ENCODE measurements around the gene ARID3A.

ARID3A gene

GRCh38 chr19:961866-962620 lies 36.2 kb downstream of the ARID3A start:
- Histone ChIP-seq H3K9ac (ENCODE audit: low read depth, low read length) (no peak overlapping the region), H3K36me3 (ENCODE audit: control insufficient read depth, insufficient read depth, low read length) (peaks cover 37% of the 10 kb centered on the region), H3K27ac (ENCODE audit: low read depth, low read length) (no peak overlapping the region), H3K4me3 (ENCODE audit: low read depth, low read length) (no peak overlapping the region), H3K4me1 (ENCODE audit: control insufficient read depth, insufficient read depth, low read length) (no peaks in the 10 kb centered on the region), H3K27me3 (ENCODE audit: control insufficient read depth, insufficient read depth, low read length) (no peaks in the 10 kb centered on the region), H3K9me3 (ENCODE audit: control insufficient read depth, insufficient read depth, low read length) (peaks cover 2% of the 10 kb centered on the region; the same call in 1 of the 2 replicates)

- Histone ChIP-seq H3K4me1 (ENCODE audit: control insufficient read depth, insufficient read depth, low read length) (no peaks in the 10 kb centered on the region), H3K4me3 (ENCODE audit: low read depth, low read length) (no peak overlapping the region)
Observed at GRCh38 chr19:962683-963400, 37.0 kb downstream of the ARID3A start.

GRCh38 chr19:963486-963951 lies 37.7 kb downstream of the ARID3A start:
- Histone ChIP-seq H3K4me3 (ENCODE audit: low read depth, low read length) (no peak overlapping the region), H3K27me3 (ENCODE audit: control insufficient read depth, insufficient read depth, low read length) (no peaks in the 10 kb centered on the region), H3K27ac (ENCODE audit: low read depth, low read length) (no peak overlapping the region), H3K9ac (ENCODE audit: low read depth, low read length) (no peak overlapping the region), H3K36me3 (ENCODE audit: control insufficient read depth, insufficient read depth, low read length) (peaks cover 46% of the 10 kb centered on the region), H3K9me3 (ENCODE audit: control insufficient read depth, insufficient read depth, low read length) (peaks cover 2% of the 10 kb centered on the region; the same call in 1 of the 2 replicates), H3K4me1 (ENCODE audit: control insufficient read depth, insufficient read depth, low read length) (no peaks in the 10 kb centered on the region)

More at GRCh38 chr19:962683-963400, 37.0 kb downstream of the ARID3A start:
- Histone ChIP-seq H3K9ac (ENCODE audit: low read depth, low read length) (no peak overlapping the region), H3K36me3 (ENCODE audit: control insufficient read depth, insufficient read depth, low read length) (peaks cover 41% of the 10 kb centered on the region), H3K27me3 (ENCODE audit: control insufficient read depth, insufficient read depth, low read length) (no peaks in the 10 kb centered on the region), H3K9me3 (ENCODE audit: control insufficient read depth, insufficient read depth, low read length) (peaks cover 2% of the 10 kb centered on the region; the same call in 1 of the 2 replicates), H3K27ac (ENCODE audit: low read depth, low read length) (no peak overlapping the region)

GRCh38 chr19:964116-964520 lies 38.3 kb downstream of the ARID3A start:
- no peak overlapping the region for H3K9ac ChIP-seq (ENCODE audit: low read depth, low read length)
- H3K4me3 ChIP-seq (ENCODE audit: low read depth, low read length), result no peak overlapping the region
- H3K27me3 ChIP-seq (ENCODE audit: control insufficient read depth, insufficient read depth, low read length), result no peaks in the 10 kb centered on the region
- peaks cover 52% of the 10 kb centered on the region for H3K36me3 ChIP-seq (ENCODE audit: control insufficient read depth, insufficient read depth, low read length)
- no peak overlapping the region for H3K27ac ChIP-seq (ENCODE audit: low read depth, low read length)
- no peaks in the 10 kb centered on the region for H3K4me1 ChIP-seq (ENCODE audit: control insufficient read depth, insufficient read depth, low read length)
- H3K9me3 ChIP-seq (ENCODE audit: control insufficient read depth, insufficient read depth, low read length), result peaks cover 2% of the 10 kb centered on the region; the same call in 1 of the 2 replicates

GRCh38 chr19:964761-965694 lies 39.2 kb downstream of the ARID3A start:
- Histone ChIP-seq H3K9ac (ENCODE audit: low read depth, low read length) (no peak overlapping the region), H3K4me3 (ENCODE audit: low read depth, low read length) (no peak overlapping the region), H3K27me3 (ENCODE audit: control insufficient read depth, insufficient read depth, low read length) (no peaks in the 10 kb centered on the region), H3K4me1 (ENCODE audit: control insufficient read depth, insufficient read depth, low read length) (no peaks in the 10 kb centered on the region), H3K36me3 (ENCODE audit: control insufficient read depth, insufficient read depth, low read length) (peaks cover 53% of the 10 kb centered on the region), H3K27ac (ENCODE audit: low read depth, low read length) (no peak overlapping the region), H3K9me3 (ENCODE audit: control insufficient read depth, insufficient read depth, low read length) (peaks cover 2% of the 10 kb centered on the region; the same call in 1 of the 2 replicates)

GRCh38 chr19:966485-967088 lies 40.8 kb downstream of the ARID3A start:
- H3K4me3 ChIP-seq (ENCODE audit: low read depth, low read length), result no peak overlapping the region
- H3K9me3 ChIP-seq (ENCODE audit: control insufficient read depth, insufficient read depth, low read length), result peaks cover 7% of the 10 kb centered on the region
- peaks cover 61% of the 10 kb centered on the region for H3K36me3 ChIP-seq (ENCODE audit: control insufficient read depth, insufficient read depth, low read length)
- H3K27ac ChIP-seq (ENCODE audit: low read depth, low read length), result no peak overlapping the region
- H3K9ac ChIP-seq (ENCODE audit: low read depth, low read length), result no peak overlapping the region
- no peaks in the 10 kb centered on the region for H3K4me1 ChIP-seq (ENCODE audit: control insufficient read depth, insufficient read depth, low read length)
- no peaks in the 10 kb centered on the region for H3K27me3 ChIP-seq (ENCODE audit: control insufficient read depth, insufficient read depth, low read length)

- Histone ChIP-seq H3K36me3 (ENCODE audit: control insufficient read depth, insufficient read depth, low read length) (peaks cover 47% of the 10 kb centered on the region), H3K4me1 (ENCODE audit: control insufficient read depth, insufficient read depth, low read length) (no peaks in the 10 kb centered on the region), H3K4me3 (ENCODE audit: low read depth, low read length) (no peak overlapping the region), H3K9ac (ENCODE audit: low read depth, low read length) (no peak overlapping the region), H3K27ac (ENCODE audit: low read depth, low read length) (no peak overlapping the region), H3K27me3 (ENCODE audit: control insufficient read depth, insufficient read depth, low read length) (no peaks in the 10 kb centered on the region), H3K9me3 (ENCODE audit: control insufficient read depth, insufficient read depth, low read length) (peaks cover 4% of the 10 kb centered on the region)
Observed at GRCh38 chr19:970695-971094, 44.9 kb downstream of the ARID3A start.

- H3K9me3 ChIP-seq (ENCODE audit: control insufficient read depth, insufficient read depth, low read length), result peaks cover 4% of the 10 kb centered on the region
Observed at GRCh38 chr19:971795-972194, 46.0 kb downstream of the ARID3A start.

GRCh38 chr19:972281-972680 lies 46.4 kb downstream of the ARID3A start:
- Histone ChIP-seq H3K4me1 (ENCODE audit: control insufficient read depth, insufficient read depth, low read length) (no peaks in the 10 kb centered on the region), H3K27ac (ENCODE audit: low read depth, low read length) (no peak overlapping the region), H3K4me3 (ENCODE audit: low read depth, low read length) (no peak overlapping the region), H3K36me3 (ENCODE audit: control insufficient read depth, insufficient read depth, low read length) (peaks cover 41% of the 10 kb centered on the region), H3K9ac (ENCODE audit: low read depth, low read length) (no peak overlapping the region), H3K9me3 (ENCODE audit: control insufficient read depth, insufficient read depth, low read length) (peaks cover 4% of the 10 kb centered on the region), H3K27me3 (ENCODE audit: control insufficient read depth, insufficient read depth, low read length) (no peaks in the 10 kb centered on the region)

More at GRCh38 chr19:971795-972194, 46.0 kb downstream of the ARID3A start:
- Histone ChIP-seq H3K36me3 (ENCODE audit: control insufficient read depth, insufficient read depth, low read length) (peaks cover 42% of the 10 kb centered on the region), H3K27me3 (ENCODE audit: control insufficient read depth, insufficient read depth, low read length) (no peaks in the 10 kb centered on the region), H3K4me3 (ENCODE audit: low read depth, low read length) (no peak overlapping the region), H3K9ac (ENCODE audit: low read depth, low read length) (no peak overlapping the region), H3K27ac (ENCODE audit: low read depth, low read length) (no peak overlapping the region), H3K4me1 (ENCODE audit: control insufficient read depth, insufficient read depth, low read length) (no peaks in the 10 kb centered on the region)

Data from HUES48 (cell line).